Fibroblast of lung (primary cell): ENCODE results near the gene ANKRD44. TPM values are rescaled to one million over a fixed set of nuclear protein-coding genes. Genes with fewer than 3 reads are reported as not detected.

Experiments
- DNase-seq, 2 donors: peaks; one replicate each; pipeline versions ENCODE4 v3.0.0 to v3.0.0-alpha.2; 2010; ENCODE audit warnings: low read depth in 2 of 2
- H2AFZ ChIP-seq: 2 replicates; pipeline ENCODE4 v1.5.1; 2012; ENCODE audit warnings: low read length, control low read depth, inconsistent platforms
- H3K27ac ChIP-seq: 2 replicates; pipeline ENCODE4 v1.5.1; 2011; ENCODE audit warnings: low read length, control low read depth; ENCODE audit not compliant: insufficient read depth
- H3K27me3 ChIP-seq: 2 replicates; pipeline ENCODE4 v1.5.1; 2011; ENCODE audit warnings: mild to moderate bottlenecking, low read length; ENCODE audit not compliant: control insufficient read depth, insufficient read depth
- H3K36me3 ChIP-seq: 2 replicates; pipeline ENCODE4 v1.5.1; 2011; ENCODE audit warnings: low read length; ENCODE audit not compliant: control insufficient read depth, insufficient read depth
- H3K4me1 ChIP-seq: 2 replicates; pipeline ENCODE4 v1.5.1; 2011; ENCODE audit warnings: low read length; ENCODE audit not compliant: control insufficient read depth, insufficient read depth; ENCODE audit errors: extremely low read depth
- H3K4me2 ChIP-seq: 2 replicates; pipeline ENCODE4 v1.5.1; 2011; ENCODE audit warnings: low read length, control low read depth; ENCODE audit not compliant: insufficient read depth; ENCODE audit errors: extremely low read depth
- H3K4me3 ChIP-seq, 4 experiments: fragments of 200-600 bp in 1 of 4; sonication (generic) in 1 of 4; replicated peaks in 1 of 4; 2 replicates each; pipeline ENCODE4 v1.5.1; 2011 to 2016; ENCODE audit warnings: low read length in 4 of 4, low read depth in 3 of 4, mild to moderate bottlenecking in 3 of 4, control low read depth in 2 of 4, inconsistent platforms in 1 of 4, mixed read lengths in 1 of 4; ENCODE audit not compliant: insufficient read depth in 1 of 4; ENCODE audit errors: control extremely low read depth in 1 of 4
- H3K79me2 ChIP-seq: 2 replicates; pipeline ENCODE4 v1.5.1; 2012; ENCODE audit warnings: mild to moderate bottlenecking, low read length, inconsistent platforms; ENCODE audit not compliant: control insufficient read depth, insufficient read depth
- H3K9ac ChIP-seq: 2 replicates; pipeline ENCODE4 v1.5.1; 2011; ENCODE audit warnings: mild to moderate bottlenecking, low read length, control low read depth; ENCODE audit not compliant: insufficient read depth
- H3K9me3 ChIP-seq: 2 replicates; pipeline ENCODE4 v1.5.1; 2012; ENCODE audit warnings: low read depth, low read length; ENCODE audit not compliant: control insufficient read depth, insufficient read depth
- H4K20me1 ChIP-seq: 2 replicates; pipeline ENCODE4 v1.5.1; 2011; ENCODE audit warnings: low read length; ENCODE audit not compliant: control insufficient read depth, insufficient read depth; ENCODE audit errors: extremely low read depth
- CTCF ChIP-seq, 2 donors: IDR thresholded peaks in 1 of 2; conservative IDR thresholded peaks in 1 of 2; 1 replicate in 1 of 2; 2 replicates in 1 of 2; pipeline ENCODE4 v1.5.1; 2011 to 2012; ENCODE audit warnings: low read length in 2 of 2, control low read depth in 1 of 2, inconsistent platforms in 1 of 2, low read depth in 1 of 2, mild to moderate bottlenecking in 1 of 2
- EZH2 ChIP-seq: IDR thresholded peaks from 2 replicates; pipeline ENCODE4 v1.5.1; 2012; ENCODE audit warnings: low read length, control low read depth, mild to moderate bottlenecking; ENCODE audit errors: missing control alignments
- polyA plus RNA-seq, 2 donors: library from polyadenylated mRNA; depleted of rRNA in 1 of 2; stranded (reverse) in 1 of 2; unstranded in 1 of 2; fragments of >200 nt; gene quantifications; 2 replicates each; pipeline ENCODE4 v1.2.1, GENCODE V29; 2011 to 2012; ENCODE audit warnings: missing spikeins in 1 of 2
- total RNA-seq: library from RNA; depleted of rRNA; stranded (reverse); fragments of >200 nt; gene quantifications from 2 replicates; pipeline ENCODE4 v1.2.1, GENCODE V29; 2014

Gene ANKRD44
- total and polyA plus RNA-seq, 2 donors (not counting 1 experiment from before 2014, with no cell fraction given), result 7.6 to 9.7 TPM

- no peak overlapping the region for H3K27ac ChIP-seq
- no peak overlapping the region for H3K4me2 ChIP-seq
- H3K9me3 ChIP-seq, result no peaks in the 10 kb centered on the region
- H4K20me1 ChIP-seq, result no peaks in the 10 kb centered on the region
- H3K27me3 ChIP-seq, result no peaks in the 10 kb centered on the region
- H3K79me2 ChIP-seq, result no peaks in the 10 kb centered on the region
- H3K4me3 ChIP-seq, result no peak overlapping the region
- TF ChIP-seq CTCF (conservative IDR thresholded peaks at IDR 0.05 in 1 of 2, IDR thresholded peaks at IDR 0.05 in 1 of 2; ENCODE audit: low read depth in 1 of 2, low read length in 2 of 2) (no peak), EZH2 (no peak)
- H2AFZ ChIP-seq, result no peak overlapping the region
- H3K4me1 ChIP-seq, result no peaks in the 10 kb centered on the region
- no peaks in the 10 kb centered on the region for H3K36me3 ChIP-seq
- DNase-seq, result no peak
- H3K9ac ChIP-seq, result no peak overlapping the region
Observed at GRCh38 chr2:197264332-197264731, 46.2 kb downstream of the ANKRD44 start.

GRCh38 chr2:197263077-197263476 is 47.5 kb downstream of the ANKRD44 start:
- Histone ChIP-seq H3K36me3 (no peaks in the 10 kb centered on the region), H3K79me2 (no peaks in the 10 kb centered on the region), H3K9ac (no peak overlapping the region), H3K4me2 (no peak overlapping the region), H3K9me3 (no peaks in the 10 kb centered on the region), H2AFZ (no peak overlapping the region), H3K4me3 (no peak overlapping the region), H3K27ac (no peak overlapping the region), H3K4me1 (no peaks in the 10 kb centered on the region), H3K27me3 (no peaks in the 10 kb centered on the region), H4K20me1 (no peaks in the 10 kb centered on the region)
- no peak for DNase-seq
- no peak for TF ChIP-seq EZH2
- no peak for TF ChIP-seq CTCF (conservative IDR thresholded peaks at IDR 0.05 in 1 of 2, IDR thresholded peaks at IDR 0.05 in 1 of 2; ENCODE audit: low read depth in 1 of 2, low read length in 2 of 2)

GRCh38 chr2:197261808-197262226 is 48.8 kb downstream of the ANKRD44 start:
- Histone ChIP-seq H3K36me3 (no peaks in the 10 kb centered on the region), H3K79me2 (no peaks in the 10 kb centered on the region), H3K9ac (no peak overlapping the region), H3K4me1 (no peaks in the 10 kb centered on the region), H4K20me1 (no peaks in the 10 kb centered on the region), H2AFZ (peak overlapping the region; percentile 29), H3K27ac (no peak overlapping the region), H3K27me3 (no peaks in the 10 kb centered on the region), H3K4me3 (peak overlapping the region in 1 of 4 experiments; percentile 5), H3K4me2 (peak overlapping the region; percentile 54), H3K9me3 (no peaks in the 10 kb centered on the region)
- TF ChIP-seq CTCF (conservative IDR thresholded peaks at IDR 0.05 in 1 of 2, IDR thresholded peaks at IDR 0.05 in 1 of 2; ENCODE audit: low read depth in 1 of 2, low read length in 2 of 2), result no peak
- TF ChIP-seq EZH2, result no peak
- peak; percentile 22 to 53 for DNase-seq
